GM21528 (cell line): ENCODE measurements around the gene PMM1.
"Not testable (repeated sequence)": the region's sequence is repeated elsewhere in the genome, so short reads cannot be mapped to it uniquely, and the experiment has no call there.

Source experiments
- ATAC-seq: cut with Tn5 transposase; IDR thresholded peaks from one replicate; pipeline ENCODE4 v1.9.1; 2021; ENCODE audit warnings: mild to moderate bottlenecking, moderate library complexity; ENCODE audit not compliant: unreplicated experiment, low FRiP score

The PMM1 gene

DNA sequence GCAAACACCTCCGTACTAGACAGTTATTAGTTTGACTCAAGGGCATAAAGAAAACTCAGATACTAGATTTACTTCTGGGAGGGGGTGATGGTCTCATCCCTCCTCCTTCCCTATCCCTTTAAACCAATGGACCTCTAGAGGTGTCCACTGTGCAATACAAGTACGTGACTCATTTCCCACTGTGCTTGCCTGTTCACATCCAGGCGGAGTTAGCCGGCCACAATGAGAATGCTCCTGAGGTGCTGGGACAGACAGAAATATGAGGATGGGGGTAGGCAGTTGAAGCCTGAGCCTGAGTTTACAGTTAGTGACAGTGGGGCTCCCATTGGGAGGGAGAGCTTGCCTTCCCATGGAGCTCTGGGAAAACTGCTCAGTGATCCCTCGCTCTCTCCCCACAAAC, 8.4 kb upstream of the PMM1 start:
- ATAC-seq: no peak

DNA sequence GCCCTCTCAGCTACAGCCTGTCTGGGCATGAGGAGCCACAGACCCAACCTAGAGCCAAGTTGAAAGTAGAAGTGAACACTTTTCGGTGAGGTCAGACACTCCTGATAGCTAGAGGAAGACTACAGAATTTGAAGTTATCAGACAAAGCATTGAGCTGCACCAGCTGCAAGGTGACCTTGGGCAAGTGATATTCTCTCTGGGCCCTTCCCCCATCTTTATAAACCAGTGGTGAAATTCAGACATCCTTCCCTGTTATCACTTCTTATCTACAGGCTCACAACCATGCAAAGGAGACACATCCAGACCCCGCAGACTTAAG, 8.0 kb upstream of the PMM1 start:
- ATAC-seq: no peak

DNA sequence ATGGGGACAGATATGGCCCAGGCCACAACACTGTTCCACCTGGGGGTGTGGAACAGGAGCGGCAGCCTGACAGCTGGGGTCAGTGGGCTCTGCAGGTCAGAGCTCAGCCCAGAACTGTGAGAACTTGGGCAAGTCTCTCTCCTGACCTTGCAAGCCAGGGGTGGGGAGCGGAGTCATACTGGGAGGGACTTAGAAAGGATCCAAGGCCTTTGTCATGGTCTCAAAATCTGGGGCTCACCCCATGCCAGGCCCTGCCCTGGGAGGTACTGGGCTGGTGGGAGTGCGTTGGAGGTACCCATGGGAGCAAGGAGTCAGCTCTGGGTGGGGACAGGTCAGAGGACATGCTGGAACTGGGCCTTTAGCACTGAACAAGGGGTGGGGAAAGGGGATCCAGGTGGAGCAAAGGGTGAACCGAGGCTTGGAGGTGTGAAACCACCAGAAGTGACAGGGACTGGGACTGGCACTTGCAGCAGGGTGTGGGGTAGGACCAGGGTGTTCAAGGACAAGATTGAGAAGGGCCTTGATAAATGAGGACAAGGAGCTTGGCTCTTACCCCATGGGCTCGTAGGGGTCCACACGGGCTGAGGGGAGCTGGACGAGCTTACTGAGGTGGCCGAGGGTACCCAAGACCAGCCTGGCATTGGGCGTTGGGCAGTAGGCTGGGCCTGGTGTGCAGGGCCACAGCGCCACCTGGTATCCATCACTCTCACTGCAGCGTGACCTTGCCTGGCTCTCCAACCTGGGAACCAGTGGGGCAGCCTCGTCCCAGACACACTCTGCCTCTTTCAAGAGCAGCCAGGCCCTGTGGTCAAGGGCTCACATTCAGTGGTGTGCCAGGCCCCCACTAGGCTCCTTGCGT, 7.4 kb upstream of the PMM1 start:
- no peak for ATAC-seq

DNA sequence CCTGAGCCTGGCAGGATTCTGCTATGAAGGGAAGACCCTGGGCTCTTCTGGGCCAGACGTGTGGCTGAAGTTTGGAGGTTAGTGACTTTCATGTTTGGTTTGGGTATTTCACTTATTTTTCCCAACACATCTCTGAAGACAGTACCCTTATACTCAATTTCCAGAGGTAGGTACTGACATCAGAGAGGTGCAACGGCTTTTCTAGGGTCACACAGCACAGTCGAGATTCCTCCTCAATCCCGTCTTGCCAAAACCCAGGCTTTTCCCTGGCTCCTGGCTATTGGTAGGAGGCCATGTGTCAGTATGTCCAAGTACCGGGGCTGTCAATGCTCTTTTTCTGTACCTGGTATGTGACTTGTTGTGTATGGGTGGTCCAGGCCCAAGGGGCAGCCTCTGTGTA, 6.1 kb upstream of the PMM1 start:
- no peak for ATAC-seq

DNA sequence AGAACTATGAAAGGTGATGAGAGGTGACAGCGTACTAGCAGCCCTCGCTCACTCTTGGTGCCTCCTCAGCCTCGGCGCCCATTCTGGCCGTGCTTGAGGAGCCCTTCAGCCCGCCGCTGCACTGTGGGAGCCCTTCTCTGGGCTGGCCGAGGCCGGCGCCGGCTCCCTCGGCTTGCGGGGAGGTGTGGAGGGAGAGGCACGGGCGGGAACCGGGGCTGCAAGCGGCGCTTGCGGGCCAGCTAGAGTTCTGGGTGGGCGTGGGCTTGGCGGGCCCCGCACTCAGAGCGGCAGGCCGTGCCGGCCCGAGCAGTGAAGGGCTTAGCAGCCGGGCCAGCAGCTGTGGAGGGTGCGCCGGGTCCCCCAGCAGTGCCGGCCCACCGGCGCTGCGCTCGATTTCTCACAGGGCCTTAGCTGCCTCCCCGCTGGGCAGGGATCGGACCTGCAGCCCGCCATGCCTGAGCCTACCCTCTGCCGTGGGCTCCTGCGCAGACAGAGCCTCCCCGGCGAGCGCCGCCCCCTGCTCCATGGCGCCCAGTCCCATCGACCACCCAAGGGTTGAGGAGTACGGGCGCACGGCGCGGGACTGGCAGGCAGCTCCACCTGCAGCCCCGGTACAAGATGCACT, 3.8 kb upstream of the PMM1 start:
- not testable (repeated sequence) for ATAC-seq

DNA sequence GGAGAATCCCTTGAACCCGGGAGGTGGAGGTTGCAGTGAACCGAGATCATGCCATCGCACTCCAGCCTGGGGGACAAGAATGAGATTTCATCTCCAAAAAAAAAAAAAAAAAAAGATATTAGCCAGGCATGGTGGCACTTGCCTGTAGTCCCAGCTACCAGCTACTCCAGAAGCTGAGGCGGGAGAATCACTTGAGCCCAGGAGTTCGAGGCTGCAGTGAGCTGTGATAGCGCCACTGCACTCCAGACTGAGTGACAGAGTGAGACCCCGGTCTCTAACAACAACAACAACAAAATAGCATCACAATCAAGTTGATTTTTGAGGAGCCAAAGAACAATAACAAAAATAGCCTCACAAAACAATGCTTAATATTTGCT, 2.3 kb downstream of the PMM1 start:
- ATAC-seq: no peak

DNA sequence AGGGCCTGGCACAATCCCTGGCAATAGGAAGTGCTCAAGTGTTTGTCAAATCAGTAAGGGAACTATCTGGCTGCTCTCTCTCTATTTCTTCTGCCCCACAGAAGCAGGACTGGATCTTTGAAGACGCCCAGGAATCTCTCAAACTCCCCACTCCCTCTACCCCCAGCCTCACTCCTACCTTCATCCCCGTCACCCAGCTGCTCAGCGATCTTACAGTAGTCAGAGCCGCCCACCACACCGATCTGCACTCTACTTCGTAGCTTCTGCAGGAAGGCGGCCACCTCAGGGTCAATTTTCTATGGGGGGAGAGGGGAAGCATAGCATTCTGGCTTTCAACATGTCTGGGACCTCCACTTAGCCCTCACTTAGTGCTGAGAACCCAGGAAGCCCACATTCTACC, 3.7 kb downstream of the PMM1 start:
- no peak for ATAC-seq

DNA sequence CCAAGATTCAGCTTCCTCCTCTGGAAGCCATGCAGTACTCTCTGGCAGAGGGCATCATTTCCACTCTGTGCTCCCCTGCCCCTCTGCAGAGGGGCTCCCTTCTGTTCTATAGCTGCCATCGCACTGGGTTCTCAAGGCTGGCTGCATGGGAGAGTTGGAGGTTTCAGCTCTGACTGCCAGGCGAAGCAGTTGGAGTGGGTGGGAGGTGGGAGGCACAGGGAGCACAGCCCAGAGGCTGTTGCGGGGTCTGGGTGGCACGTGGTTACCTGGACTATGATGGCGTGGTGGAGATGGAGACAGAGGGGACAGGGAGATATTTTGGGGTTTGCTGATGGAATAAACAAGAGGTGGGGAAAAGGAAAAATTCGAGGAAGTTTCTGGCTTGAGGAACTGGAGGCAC, 4.8 kb downstream of the PMM1 start:
- ATAC-seq: no peak

DNA sequence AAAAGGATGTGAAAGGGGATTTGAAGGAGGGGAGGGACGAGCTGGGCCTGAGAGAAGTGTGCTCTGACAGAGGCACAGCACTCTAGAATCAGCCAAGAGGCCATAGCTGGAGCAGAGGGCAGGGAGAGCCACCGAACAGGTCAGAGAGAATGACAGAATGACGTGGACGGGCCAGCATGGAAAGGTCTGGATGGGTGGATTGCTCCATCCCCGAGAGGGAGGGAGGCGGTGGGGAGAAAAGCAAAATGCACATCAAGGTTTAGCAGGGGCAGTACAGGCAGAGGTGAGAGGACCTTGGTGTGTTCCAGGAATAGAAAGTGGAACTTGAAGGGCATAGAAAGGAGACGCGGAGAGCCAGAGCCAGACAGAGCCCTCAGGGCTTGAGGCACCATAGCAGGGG, 6.9 kb downstream of the PMM1 start:
- no peak for ATAC-seq

DNA sequence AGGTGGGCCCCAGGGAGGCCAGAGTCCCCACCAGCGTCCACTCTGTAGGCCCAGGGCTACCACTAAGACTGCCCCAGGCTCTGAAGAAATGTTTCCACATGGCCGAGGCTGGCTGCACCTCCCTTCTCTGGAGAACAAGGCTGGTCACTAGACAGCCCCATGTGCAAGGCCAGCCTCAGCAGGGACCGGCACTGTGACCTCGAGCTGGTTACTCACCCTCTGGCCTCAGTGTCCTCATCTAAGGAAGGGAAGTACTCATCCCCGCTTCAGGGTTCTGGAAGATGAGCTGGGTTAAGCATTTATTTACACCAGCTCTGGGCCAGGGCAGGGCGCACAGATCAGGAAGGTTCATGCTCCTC, 9.7 kb downstream of the PMM1 start:
- ATAC-seq: no peak

DNA sequence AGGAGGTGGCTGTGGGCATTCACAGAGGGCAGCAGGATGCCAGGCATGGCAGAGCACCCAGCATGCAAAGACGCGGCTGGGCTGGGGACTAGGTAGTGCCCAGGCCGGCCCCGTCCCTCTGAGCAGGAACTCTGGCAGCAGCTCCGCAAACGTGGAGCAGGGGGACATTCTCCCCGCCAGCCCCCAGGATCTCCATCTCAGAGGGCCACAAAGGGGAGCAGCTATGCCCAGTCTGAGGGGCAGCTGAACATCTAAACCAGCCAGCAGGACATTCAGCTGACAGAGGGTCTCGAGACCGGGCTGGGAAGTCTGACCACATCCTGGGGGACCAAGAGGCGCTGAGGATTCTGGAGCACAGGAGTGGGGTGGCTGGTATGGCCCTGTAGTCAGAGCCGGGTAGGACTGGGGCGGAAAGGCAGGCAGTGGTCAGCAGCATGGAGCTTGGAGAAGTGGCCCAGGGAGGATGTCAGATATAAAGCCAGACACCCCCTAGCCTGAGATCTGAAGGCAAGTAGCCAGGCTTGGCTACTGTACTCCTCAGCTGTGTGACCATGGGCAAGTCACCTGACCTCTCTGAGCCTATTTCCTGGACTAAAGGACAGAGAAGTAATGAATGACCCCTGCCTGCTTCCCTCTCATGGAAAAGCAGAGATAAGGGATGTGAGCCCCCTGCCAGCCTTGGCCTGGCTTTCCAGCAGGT, 10.2 kb downstream of the PMM1 start:
- ATAC-seq: no peak

DNA sequence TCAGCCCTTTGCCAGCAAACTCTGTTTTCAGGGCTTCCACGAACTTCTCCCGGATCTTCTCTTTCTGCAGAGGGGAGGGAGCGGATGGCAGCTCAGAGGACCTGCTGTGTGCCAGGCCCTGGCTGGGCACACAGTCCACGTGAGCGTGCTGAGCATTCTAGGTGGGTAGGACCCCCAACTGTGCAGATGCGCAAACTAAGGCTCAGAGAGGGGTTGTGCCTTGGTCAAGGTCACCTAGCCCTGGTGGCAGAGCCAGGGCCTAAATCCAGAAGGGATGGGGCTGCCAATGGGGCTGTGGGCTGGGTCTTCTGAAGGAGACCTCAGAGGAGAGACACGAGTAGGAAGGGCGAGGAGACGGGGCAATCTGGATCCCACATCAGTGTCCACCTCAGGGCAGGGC, 10.8 kb downstream of the PMM1 start:
- no peak for ATAC-seq

DNA sequence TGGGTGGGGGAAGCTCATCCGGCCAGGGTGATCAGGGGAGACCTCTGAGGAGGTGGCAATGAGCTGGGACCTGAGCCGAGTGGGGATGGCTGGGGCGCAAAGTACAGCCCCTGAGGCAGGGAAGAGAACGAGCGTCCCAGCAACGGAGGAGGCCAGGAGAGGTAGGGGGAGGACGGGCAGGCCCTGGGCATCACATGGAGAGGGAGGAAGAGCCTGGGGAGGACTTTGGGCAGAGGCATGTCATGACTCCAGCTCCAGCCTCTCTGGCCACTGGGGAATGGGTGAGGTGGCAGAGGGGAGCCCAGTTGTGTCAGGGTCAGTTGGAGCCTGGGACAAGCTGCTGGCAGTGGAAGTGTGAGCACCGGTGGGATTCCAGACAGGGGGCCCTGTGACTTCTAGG, 11.5 kb downstream of the PMM1 start:
- ATAC-seq: no peak

DNA sequence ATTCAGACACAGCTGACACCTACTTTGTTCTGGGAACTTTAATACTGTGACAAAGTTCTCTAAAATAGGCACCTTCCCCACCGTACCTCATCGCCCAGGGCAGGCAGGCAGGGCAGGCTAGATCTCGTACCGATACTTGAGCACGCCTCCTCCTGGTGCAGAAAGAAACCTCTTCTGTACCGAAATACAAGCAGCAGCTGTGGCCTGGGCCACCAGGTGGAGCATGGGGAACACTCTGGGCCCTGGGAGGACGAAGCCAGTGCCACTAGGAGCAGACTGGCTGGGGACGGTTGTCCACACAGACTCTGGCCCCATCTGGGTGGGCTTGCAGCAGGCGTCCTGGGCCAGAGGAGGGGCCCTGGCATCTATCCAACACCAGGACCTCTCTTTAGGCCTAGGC, 12.8 kb downstream of the PMM1 start:
- no peak for ATAC-seq

DNA sequence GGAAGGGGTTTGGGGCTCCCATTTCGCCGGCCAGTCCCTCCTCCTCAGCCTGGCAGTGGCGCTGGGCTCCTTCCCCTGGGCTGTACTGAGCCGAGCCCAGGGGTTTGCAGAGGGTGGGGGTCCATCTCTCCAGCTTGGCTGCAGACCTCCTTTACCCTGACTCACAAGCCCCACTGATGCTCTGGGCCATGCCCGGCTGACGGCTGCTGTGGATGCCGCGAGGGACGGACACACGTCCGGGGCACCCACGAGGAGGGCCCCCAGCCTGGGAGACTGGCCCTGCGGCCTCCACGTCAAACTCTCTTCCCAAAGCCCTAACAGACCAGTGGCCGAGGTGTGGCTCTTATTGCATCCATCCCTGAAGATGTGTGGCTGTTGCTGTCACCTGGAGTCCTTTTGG, 14.1 kb downstream of the PMM1 start:
- no peak for ATAC-seq

DNA sequence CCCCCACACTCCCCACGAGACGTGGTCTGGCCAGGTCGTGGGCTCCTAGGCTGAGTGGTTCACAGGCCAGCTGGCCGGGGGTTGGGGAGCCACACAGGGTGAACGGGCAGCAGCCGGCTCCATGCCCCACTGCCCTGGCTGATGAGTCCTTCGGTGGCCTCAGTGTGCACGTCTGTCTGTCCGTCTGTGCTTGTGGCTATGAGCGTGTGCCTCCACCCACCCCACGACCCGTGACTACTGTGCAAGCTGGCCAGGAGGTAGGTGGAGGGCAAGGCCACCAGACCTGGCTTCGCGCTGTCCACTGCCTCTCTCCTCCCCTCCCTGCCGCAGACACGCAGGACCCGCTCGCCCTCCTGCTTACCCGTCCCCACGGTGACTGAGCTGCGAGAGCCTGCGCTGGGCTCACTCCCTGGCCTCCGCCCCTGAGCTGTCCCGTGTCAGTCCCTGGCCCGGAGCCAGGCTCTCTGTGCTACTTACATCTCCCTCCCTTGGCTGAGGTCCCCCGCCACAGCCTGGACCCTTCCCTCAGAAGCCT, 14.7 kb downstream of the PMM1 start:
- ATAC-seq: no peak

DNA sequence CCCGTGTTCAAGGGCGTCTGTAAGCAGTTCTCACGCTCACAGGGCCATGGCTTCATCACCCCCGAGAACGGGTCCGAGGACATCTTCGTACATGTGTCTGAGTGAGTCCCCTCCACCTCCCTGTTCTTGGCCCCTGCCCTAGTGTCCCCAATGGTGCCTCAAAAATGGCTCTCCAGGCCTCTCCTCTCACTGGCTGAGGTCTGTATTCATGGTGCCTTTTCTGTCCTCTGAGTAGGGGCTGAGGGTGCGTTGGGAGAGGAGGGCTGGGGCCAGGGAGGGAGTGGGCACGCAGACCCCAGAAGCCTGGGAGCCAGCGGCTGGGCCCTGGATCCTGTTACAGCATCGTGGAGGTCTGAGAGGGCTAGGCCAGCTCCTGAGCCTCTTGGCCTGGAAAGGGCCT, 16.0 kb downstream of the PMM1 start:
- no peak for ATAC-seq

DNA sequence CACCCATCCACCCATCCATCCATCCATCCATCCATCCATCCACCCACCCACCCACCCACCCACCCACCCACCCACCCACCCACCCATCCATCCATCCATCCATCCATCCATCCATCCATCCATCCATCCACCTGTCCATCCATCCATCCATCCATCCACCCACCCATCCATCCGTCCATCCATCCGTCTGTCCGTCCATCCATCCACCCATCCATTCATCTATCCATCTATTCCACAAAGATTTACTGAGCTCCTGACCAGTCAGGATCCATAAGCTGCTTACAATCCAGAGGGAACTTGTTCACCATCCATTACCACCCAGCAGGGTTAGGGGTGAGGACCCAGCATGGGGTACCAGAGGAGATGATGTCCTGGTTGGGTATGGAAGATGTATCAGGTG, 17.3 kb downstream of the PMM1 start:
- not testable (repeated sequence) for ATAC-seq

DNA sequence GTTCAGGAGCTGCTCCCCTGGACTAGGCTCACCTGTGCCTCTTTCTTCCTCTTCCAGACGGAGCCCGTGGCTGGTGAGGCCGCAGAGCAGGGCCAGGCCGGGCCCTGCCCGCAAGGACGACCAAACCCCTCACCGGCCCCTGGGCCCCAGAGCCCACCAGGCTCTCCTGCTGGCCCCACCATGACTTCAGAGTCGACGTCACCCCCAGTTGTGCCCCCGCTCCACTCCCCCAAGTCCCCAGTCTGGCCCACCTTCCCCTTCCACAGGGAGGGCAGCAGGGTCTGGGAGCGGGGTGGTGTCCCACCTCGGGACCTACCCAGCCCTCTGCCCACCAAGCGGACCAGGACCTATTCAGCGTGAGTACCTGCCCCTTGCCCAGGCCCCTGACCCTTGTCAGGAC, 17.9 kb downstream of the PMM1 start:
- no peak for ATAC-seq

DNA sequence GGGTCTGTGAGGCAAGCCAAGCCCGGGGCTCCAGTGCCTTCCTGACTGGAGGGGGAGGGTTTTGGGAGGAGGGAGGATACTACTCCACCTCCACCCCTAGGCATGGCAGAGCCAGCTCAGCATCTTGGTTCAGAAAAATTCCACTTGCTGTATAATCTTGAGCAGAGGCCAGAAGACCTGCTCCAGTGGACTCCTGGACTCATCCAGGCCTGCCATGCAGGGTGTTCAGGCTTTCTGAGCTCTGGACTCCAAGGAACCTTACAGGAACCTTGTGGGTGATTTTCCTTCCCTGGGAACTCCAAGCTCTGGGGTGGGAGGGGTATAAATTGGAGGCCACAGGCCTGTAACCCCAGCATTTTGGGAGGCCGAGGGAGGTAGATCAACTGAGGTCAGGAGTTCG, 19.4 kb downstream of the PMM1 start:
- no peak for ATAC-seq

DNA sequence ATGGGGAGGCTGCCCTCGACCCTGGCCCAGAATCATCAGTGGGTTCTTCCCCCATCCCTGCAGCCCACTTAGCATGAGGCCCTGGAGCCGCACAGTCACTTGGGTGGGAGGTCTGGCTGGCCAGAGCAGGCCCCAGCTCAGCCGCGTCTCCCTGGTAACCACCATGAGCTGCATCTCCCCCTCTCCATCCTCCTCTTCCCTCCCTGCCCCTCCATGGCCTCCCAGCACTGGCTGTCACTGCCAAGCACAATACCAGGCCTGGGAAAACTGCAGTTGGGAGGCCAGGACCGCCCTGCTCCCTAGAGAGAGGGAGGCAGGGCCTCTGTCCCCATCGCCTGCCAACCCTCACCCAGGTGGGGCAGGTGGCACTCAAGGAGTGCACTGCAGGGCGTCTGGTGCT, 20.8 kb downstream of the PMM1 start:
- no peak for ATAC-seq

DNA sequence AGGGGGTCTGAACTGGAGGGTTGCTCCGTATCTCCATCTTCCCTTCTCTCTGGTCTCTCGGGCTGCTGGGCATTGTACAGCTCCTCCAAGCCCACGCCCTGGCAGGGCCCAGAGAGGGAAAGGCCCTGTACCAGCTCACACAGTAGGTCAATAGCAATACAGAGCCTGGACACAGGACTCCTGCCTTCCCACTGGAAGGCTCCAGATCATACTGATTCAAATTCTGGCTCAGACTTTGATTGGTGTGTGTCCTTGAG, 22.2 kb downstream of the PMM1 start:
- no peak for ATAC-seq
